GM21723 (cell line): Measurements from ENCODE around the gene VDR.

Experiments used
- ATAC-seq: cut with Tn5 transposase; IDR thresholded peaks from one replicate; pipeline ENCODE4 v1.9.1; 2021; ENCODE audit warnings: mild to moderate bottlenecking, moderate library complexity; ENCODE audit not compliant: unreplicated experiment

Gene VDR

DNA sequence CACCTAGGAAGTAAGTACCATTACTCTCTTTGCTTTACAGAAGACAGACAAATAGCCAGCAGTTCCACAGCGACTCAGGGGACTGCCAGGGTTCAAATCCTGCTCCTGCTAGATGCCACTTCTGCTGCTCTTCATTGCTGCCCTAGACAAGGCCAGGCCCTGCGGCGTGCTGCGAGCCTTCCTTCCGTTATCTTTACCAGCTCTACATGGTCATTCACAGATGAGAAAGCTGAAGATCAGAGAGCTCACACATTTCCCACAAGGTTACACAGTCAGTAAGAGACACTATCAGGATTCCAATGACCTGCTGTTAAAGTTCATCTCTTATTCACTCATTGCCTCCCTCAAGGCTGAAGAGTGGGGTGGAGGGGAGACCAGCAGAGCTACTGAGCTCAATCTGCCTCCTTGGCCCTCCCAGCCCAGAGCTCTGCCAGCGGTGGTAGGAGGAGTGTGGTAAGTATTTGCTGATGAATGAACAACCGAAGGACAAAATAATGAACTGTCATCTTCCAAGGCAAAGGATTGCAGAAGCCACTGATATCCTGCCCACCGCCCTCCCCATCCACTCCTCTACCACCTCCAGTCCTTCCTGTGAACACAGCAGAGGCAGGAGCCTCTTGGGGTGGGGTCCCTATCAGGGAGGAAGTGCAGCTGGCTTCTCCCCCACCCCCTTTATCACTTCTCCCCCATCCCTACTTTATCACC lies 70.4 kb downstream of the VDR start:
- no peak for ATAC-seq

DNA sequence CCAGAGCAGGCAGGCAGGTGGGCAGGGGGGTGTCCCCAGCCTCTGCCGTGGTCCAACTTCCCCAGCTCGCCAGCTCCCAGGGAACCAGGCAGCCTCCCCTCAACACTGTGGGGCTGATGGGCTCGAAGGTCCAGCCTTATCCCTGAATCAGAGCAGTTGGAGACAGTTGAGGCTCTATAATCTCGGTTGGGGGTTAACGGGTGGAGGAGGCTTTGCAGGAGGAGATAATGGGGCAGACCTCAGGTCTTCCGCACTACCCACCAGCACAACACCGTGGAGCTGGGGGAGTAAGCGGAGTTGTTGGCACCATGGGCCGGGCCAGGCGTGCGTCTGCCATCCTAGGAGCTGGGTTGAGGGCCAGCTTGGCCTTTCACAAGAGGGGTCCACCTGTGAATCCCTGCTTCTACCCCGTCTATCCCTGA lies 71.2 kb downstream of the VDR start:
- ATAC-seq: no peak

DNA sequence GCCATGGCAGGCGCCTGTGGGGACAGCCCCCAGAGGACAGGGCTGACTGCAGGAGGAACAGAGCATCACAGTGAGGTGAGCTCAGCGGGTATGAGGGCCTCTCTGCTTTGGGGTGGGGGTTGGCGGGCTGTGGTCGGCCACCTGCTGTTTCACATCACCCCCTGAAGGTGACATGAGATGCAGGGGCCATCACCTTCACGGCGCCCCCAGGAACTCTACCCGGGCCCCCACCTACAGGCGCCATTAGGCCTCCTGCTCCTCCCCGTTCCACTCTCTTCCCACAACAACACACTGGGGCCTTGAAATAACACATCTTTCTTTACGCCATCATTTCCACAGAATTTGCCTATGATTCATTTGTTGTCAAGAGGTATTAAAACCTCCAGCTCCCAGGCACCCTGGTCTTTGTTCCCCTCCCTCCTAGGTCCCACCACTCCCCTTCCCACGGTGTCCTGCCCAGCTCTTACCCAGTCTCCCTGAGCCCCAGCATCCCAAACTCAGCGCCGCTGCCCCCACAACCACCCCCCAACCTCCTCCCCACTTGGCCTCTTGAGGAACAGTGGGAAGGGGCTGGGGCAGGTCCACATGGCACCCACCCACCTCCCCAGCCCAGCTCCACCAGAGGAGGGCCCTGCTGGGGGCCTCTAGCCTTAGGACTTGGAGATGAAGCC lies 72.4 kb downstream of the VDR start:
- peak; percentile 53 for ATAC-seq

DNA sequence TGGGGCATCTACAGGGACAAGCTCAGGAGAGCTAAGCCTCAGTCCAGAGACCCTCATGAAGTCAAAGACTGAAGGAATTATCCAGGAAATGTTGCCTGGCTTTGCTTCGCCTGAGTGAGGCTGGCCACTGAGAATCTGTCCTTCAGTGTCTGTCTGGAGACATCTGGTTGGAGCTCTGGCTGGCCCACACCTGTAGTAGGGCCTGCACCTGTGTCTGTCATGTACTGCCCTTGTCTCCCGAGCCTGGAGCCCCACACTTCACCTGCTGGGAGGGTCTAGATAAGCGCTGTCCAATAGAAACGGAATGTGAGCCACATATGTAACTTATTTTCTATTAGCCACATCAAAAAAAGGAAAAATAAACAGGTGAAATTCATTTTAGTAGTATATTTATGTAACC lies 75.2 kb downstream of the VDR start:
- ATAC-seq: no peak

DNA sequence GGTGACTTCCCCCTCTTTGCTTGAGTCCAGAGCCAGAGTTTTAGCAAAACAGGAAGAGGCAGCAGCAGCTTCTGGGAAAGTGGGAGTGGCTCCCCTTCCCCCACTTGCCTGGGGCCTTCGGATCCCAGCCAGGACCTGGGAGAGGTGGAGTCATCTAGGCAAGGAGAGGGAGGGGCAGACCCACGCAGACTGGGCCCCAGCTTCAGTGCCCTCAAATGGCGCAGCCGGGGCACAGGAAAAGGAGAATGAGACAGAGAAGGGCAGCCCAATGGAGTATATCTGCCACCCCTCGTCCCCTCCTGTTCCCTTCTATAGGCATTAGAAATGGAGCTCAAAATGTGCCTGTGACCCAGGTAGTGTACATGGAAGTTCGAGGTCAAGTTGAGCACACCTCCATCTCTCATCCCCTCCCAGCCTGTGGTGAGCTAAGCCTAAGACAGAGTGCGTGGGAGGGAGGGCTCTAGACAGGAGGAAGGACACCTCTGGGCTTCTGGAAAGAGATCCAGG lies 75.8 kb downstream of the VDR start:
- no peak for ATAC-seq

DNA sequence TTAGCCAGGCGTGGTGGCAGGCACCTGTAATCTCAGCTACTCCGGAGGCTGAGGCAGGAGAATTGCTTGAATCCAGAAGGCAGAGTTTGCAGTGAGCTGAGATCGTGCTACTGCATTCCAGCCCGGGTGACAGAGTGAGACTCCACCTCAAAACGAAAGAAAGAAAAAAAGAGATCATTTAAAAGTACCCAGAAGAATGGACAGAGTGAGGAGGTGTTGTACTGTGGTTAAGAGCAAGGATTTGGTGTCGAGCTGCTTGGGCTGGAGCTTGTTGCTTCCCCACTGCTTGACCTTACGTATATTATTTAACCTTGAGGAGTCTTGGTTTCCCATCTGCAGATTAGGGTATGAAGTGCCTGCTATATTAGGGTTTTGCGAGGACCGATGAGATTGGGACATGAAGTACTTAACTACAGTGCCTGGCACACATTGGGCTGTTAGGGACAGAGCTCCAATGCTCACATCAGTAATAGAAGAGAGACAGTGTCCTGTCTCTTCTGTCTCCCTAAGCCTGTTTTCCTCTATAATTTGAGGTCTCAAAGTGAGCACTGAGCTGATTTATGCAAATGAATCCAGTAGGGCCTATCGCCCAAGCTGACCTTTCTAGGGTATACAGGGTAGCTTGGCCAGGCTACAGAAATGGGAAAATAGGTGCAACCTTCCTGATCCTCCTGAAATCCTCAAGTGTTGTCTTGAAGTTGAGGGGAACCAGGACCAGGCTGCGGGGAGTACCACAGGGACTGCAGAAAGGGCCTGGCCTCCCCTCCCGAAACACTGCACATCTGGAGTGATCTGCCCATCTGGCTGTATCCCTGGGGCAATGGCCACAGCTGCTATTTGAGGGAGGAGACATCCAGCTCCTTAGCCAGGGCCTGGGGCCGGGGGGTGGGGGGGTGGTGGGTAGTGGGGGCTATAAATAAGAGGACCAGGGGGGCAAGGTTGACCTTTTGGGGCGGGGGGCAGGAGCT lies 76.5 kb downstream of the VDR start:
- no peak for ATAC-seq

DNA sequence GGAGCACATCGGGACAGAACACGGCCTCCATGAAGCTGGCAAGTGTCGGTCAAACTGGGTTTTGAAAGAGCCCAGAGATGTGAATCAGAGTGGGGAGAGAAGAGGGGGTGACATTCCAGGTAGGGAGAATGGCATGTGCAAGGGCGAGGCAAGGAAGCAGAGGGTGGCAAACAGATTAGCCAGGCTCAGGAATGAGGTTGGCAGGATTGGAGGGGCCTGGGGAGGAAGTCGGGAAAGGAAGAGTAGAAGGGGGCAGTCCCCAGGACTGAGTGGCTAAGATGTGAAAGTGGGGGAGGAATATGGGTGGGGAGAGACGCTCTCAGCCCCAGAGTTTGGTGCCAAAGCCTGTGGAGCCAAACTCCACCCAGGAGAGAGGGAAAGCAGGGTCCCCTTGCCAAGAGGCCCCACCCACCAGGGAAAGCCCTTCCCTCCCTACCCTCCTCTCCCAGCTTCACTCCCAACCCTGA lies 79.6 kb downstream of the VDR start:
- ATAC-seq: no peak

DNA sequence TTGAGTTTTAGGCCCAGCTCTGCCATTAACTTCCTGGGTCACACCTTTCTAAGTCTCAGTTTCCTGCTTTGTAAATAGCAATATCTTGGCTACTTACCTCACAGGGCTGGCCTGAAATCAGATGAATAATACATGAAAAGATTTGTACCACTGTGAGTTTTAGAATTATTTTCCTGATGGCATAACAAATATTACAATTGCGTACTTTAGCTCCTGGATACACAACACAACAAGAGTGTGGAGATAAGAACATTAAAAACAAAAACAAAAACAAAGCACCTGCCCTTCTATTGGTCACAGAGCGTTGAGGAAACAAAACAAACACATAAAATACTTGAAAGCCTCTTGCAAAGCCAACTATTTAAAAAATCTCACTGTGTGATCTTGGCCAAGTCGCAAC lies 80.2 kb downstream of the VDR start:
- ATAC-seq: no peak

DNA sequence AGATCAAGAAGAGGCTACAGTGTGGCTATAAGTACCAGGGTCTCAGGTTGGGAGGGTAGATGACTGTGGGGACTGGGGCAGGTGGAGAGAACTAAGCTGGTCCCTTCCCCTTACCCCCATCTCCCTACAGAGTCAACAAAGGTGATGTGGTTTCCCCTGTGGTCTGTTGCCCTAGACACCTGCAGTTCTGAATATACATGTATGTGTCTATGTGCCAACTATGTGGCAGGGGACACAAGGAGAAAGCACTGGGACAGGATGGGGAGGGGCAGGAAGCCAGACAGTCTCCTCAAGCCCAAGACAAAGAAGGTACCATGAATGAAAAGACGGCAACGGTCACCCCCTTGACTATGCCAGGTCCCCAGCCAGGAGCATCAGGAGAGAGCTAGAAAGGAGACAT lies 80.6 kb downstream of the VDR start:
- no peak for ATAC-seq

DNA sequence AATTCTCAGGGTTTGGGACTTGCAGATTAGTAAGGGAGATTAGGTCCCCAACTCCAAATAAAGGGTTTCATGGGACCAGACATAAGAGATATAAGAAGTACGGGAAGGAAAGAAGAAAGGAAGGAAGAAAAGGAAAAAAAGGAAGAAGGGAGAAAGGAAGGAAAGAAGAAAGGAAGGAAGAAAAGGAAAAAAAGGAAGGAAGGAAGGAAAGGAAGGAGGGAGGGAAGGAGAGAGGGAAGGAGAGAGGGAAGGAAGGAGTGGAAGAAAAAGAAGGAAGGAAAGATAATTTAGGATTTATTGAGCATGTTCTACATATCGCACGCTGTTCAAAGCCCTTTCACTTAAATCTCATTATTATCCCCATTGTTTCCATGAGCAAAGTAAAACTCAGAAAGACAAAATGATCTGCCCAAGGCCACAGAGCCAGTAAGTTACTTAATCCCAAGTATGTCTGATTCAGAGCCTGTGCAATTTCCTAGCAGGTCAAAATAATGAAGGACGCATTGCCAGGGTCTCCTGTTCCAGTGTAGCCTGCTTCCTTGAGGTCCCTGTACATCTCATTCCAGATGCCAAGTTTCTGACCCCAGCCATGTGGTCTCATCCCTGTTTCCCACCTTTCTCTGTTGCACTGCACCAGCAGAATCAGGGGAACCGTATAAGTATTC lies 81.2 kb downstream of the VDR start:
- no peak for ATAC-seq

DNA sequence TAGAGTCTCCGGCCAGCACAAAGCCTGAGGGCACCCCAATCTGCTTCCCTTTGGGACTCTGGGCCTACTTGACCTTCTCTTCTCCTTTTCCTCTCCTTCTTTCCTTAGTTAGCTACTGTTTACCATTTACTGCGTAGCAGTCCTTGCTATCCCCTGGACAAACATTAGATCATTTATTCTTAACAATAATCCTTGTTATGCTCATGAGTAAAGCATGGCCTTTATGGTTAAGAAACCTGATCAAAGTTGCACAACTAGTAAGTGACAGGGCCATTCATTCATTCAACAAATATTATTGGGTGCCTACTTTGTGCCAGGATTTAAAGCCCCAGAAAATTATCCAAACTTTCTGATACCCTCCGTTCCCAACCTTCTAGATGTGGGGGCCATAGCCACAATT lies 81.9 kb downstream of the VDR start:
- ATAC-seq: no peak

DNA sequence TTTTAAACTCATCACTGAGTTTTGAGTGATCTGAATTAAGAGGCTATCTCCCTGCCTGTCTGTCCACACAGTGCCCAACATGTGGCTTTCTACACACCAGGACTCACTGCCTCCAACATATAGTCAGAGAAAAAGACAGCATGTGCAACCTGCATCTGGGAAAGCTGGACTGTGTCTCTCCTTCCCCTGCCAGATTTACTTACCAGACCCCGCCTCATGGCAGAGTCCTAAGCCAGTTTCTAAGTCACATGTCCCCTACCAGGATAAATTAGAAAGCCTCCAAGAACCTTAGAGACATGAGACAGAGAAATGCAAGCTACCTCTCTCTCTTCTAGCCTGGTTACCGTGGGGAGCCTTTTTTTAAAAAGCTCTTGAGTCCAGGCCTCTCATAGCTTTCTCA lies 82.4 kb downstream of the VDR start:
- ATAC-seq: no peak

DNA sequence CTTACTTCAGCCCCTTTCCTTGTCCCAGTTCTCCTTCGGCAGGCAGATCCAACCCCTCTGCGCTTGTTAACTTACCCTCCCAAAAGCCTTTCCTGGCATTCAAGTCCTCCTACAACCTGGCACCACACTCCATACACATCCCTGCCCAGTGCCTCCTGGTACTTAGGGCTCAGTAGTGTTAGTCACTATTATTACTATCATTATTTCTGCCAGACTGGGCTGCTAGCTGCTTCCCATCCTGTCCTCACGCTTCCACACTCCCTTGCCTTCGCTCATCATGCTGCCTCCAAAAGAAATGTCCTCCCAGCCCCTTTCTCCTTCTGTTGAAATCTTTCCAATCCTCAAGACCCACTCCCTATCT lies 83.5 kb downstream of the VDR start:
- ATAC-seq: no peak

DNA sequence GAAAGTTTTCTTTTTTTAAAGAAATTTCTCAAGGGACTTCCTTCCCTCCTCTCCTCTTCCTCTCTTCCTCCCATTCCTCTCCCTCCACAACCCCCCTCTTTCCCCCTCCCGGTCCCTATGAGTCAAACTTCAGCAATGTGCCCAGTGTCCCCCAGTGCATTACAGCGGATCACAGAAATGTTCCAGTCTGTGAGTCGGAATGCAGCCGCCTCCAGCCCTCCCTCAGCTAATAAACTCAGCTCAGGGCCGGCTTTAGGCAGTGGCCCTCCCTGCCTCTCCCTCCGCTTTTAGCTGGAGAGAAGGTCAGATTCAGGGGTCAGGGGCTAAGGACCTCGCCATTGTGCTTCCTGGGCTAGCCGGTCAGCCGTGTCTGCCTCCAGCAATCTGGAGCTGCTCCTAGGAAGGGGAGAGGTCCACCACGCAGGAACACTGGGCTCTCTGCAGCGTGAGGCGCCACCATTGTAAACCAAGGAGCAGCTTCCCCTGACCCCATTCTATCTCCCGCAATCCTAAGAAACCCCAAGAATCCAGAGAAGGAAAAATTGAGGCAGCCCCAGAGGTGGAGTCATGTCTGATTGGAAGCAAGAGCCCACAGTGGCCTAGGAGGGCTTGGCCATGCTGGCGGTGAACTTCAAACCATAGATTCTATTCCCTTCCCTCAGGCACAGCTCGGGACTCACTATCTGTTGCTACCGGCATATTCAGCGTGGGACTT lies 84.0 kb downstream of the VDR start:
- no peak for ATAC-seq

DNA sequence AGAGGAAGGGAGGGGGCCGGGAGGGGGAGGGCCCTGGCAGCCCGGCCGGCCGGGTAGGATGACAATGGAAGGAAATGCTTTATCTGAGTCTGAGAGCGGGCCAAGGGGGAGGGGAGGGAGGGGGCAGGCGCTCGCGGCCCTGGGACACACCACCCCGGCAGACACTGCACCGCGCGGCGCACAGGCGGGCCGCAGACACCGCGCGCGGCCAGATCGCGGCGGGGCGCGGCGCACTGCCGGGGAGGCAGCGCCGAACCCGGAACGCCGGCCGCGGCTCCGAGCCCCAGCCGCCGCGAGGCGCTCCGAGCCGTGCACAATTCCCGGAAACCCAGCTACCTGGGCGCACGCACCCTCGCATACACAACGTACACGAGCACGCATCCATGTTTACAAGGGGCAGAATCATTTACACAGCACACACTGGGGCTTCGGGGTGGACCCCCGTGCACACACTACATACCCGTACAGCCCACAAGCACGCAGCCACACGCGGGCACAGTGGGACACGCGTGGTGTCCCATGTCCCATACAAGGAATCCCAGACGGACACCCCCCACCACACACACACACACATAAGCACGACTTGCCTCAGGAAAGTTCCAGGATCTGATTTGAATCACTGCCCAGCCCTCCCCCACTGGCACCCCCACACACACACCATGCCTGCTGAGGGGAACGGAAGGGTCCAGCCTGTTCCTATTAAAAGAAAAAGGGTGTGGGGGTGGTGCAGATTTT lies 84.7 kb downstream of the VDR start, which contains the start of gene HDAC7:
HDAC7 (minus strand) TSS at position 8 of the 735 bp plus-strand sequence. CDS start 118 bp downstream, outside the sequence.
- peak; percentile 41 for ATAC-seq

DNA sequence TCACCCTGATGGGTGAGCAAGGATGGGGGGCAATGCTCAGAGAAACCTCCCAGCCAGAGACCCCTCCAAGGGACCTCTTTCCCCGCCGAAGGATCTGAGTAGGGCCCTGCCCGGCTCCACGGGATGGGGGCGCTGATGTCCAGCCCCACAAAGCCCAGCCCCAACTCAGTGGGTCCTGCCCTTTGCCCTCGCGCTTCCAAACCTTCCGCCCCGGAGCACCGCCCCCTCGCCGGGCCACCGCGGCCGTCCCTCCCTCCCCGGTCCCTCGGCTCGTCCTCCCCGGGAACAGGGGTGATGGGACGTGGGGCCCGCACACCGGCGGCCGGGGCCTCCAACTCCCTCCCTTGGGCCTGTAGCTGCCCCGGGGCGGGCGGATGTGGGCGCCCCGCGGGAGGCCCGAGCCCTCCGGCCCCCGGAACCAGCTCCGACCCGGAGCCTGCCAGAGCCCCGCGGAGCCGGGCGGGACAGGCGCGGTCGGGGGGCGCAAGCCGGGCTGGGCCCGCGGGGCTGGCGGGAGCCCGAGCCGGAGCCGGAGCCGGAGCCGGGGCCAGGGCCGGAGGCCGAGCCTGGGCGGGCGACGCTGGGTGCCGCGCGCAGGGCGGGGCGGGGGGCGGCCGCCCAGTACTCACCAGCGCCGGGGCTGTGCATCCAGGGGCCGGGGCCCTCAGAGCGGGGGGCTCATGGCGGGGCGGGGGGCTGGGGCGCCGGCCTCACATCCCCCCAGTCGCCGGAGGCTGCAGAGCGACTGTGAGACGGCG lies 85.5 kb downstream of the VDR start:
- peak; percentile 54 for ATAC-seq

DNA sequence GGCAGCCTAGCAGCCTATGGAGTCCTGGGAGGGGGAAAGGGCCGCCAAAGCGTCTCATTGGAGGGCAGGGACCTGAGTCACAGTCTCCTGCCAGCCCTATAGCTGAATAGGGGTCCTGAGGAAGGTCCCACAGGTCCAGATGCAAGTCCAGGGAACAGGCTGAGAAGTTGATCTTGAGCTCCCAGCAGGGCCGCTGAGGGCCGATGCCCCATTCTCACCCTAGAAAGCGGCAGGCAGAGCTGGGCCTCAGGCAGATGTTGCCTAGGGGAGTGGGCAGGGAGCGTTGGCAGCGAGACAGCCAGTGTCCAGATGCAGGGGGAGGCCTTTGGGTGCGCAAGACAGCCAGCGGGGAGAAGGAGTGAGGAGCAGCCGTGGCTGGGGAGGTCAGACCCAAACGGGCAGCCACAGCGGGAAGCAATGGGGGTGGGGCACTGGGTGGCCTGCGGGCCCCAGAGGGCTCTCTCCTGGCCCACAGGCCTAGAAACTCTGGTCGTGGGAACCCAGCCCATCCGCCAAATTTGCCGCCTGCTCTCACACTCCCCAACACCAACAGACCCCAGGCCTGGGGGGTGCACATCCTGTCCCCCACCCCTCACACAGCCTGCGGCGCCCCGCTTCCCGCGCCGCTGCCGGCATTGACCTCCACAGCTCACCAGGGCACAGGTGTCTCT lies 86.2 kb downstream of the VDR start:
- no peak for ATAC-seq

DNA sequence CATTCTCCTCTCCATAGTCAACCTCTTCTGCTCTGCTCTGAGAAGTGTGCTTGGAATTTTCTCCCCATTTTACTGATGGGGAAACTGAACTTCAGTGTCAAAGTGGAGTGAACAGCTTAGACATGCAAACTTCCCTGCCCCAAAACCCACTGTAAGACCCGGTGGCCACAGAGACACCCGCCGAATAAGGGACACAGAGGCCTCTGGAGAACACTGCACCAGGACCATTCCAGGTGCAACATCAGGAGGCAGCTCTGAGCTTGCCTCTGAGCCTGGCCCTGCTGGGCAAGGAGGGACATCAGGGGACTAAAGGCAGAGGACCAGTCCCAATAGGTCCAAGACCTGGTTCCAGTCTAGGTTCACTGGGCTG lies 86.8 kb downstream of the VDR start:
- ATAC-seq: no peak
